ENCODE data around the gene TNIP1.

DNA sequence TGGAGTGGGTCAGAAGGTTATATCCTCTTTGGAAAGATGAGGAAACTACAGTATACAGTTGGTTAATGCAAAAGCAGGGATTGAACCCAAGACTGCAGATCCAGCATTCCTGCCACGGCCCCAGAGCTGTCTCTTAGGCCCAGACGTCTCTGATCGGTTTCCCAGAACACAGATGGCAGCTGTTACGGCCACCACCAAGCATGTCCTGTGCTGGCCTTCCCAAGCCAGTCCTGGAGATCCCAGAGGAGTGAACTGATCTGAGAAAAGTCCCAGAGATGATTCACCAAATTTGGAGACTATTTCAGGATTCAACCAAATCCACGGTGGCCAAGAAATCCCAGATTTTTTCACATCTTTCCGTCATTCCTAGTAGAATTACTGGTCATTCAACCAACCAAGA is 20.1 kb downstream of the TNIP1 start:
- TF ChIP-seq, protein P1, sequence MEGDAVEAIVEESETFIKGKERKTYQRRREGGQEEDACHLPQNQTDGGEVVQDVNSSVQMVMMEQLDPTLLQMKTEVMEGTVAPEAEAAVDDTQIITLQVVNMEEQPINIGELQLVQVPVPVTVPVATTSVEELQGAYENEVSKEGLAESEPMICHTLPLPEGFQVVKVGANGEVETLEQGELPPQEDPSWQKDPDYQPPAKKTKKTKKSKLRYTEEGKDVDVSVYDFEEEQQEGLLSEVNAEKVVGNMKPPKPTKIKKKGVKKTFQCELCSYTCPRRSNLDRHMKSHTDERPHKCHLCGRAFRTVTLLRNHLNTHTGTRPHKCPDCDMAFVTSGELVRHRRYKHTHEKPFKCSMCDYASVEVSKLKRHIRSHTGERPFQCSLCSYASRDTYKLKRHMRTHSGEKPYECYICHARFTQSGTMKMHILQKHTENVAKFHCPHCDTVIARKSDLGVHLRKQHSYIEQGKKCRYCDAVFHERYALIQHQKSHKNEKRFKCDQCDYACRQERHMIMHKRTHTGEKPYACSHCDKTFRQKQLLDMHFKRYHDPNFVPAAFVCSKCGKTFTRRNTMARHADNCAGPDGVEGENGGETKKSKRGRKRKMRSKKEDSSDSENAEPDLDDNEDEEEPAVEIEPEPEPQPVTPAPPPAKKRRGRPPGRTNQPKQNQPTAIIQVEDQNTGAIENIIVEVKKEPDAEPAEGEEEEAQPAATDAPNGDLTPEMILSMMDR (IDR thresholded peaks at IDR 0.05 in 4 of 5, conservative IDR thresholded peaks at IDR 0.05 in 1 of 5): no peak
- no peak for TF ChIP-seq POLR2A (IDR thresholded peaks at IDR 0.05)

Data from gastrocnemius medialis (tissue), 4 donors.